ENCODE measurements around the gene GPC3.
A peak's percentile ranks its signal among the peaks of the same experiment; 100 is the strongest.

The GPC3 gene

DNA sequence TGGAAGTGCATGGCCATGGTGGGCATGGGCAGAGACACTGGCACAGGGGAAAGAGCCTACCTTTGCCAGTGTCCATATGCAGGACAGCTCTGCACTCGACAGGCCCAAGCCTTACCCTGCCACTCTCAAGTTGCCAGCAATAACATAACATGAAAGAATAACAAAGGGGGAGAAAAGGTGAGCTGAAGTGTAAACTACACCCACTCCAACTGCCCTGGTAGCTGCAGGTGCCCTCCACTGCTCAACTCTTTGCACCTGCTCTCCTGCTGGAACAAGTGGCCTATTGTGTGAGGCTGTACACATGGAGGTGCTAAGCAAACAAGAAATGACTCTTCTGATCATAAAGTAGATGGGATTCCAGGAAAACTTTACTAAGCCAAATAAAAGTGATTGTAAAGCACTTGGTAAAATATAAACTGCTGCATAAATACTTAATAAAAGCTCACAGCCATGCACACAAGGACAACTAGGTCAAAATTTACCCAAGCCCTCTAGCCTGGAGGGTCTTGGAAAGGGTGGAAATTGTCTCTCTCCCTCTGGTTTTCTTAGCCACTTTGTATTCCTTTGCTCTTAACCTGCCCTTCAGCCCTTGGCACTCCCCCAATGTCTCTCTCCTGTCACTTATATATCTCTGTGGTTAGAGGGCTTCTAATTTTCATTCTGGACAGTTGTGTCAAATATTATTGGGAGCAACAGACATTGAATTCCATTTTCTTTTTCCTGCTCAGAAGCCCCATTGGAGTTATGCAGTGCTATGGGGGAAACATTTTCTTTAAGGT lies 308.9 kb downstream of the GPC3 start:
- DNase-seq, result no peak

DNA sequence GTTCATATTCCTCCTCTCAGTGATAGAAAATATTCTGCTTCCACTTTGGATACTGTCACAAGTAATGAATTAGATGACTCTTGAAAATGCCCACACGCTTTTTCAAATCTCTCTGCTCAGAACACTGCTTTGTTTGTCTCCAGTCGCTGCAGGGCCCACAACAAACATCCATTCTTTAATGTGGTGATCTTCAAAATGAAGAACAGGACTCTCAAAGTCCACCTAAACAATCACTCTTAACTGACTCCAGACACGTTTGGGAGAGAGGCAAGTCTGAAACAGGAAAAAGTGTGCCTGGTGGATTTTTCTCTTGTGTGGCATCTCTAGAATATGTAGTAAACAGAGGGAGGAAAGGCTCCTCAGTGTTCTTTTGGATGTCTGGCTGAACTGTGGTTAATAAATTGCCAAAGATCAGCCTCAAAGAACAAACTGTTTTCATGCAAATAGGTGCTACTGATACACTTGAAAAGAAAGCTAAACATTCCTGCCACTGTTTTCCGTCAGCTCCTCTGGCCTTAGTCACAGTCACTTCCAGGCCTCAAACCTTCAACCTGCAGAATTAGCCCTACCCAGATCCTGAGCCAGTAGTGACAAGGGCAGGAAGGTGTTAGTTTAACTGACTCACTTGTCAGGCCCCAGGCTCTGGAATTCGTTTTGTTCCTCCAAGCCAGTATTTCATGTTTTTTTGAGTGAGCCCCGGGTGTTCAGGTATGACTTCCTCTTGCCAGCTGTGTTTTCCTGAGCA lies 310.5 kb downstream of the GPC3 start:
- DNase-seq, result no peak

DNA sequence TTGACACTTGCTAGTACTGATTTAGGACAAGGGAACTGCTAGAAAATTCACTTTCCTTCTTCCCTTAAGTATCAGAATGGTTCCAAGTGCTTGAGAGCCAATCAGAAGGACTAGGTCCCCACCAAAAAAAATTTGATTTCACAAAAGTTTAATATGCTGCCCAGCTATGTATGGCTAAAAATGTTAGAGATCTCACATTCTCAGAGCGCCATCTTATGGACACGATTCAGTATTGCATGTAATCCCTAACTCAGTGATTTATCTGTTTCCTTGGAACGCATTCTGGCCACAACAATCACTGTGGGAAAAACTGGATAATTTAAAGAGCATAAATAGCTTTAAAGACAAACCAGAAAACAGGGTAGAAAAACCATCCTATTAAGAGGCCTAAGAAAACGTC lies 315.0 kb downstream of the GPC3 start:
- DNase-seq, result peak; percentile 22

DNA sequence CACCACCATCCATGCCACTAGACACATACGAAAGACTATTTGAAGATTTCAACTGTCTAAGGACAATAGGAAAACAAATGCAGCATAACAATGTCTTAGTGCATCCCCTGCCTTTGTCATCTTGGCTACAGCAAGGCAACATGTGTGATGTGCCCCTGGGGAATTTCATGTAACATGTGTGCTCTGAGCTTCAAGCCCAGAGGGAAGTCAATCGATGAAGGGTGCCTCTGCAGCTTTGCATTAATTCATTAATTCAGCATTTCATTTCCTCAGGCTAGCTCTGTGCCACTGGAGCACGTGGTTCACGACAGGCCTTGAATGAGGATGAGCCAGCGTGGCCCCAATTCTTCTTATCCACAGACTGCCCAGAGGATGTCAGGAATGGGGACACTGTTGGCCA lies 316.2 kb downstream of the GPC3 start:
- DNase-seq, result no peak

DNA sequence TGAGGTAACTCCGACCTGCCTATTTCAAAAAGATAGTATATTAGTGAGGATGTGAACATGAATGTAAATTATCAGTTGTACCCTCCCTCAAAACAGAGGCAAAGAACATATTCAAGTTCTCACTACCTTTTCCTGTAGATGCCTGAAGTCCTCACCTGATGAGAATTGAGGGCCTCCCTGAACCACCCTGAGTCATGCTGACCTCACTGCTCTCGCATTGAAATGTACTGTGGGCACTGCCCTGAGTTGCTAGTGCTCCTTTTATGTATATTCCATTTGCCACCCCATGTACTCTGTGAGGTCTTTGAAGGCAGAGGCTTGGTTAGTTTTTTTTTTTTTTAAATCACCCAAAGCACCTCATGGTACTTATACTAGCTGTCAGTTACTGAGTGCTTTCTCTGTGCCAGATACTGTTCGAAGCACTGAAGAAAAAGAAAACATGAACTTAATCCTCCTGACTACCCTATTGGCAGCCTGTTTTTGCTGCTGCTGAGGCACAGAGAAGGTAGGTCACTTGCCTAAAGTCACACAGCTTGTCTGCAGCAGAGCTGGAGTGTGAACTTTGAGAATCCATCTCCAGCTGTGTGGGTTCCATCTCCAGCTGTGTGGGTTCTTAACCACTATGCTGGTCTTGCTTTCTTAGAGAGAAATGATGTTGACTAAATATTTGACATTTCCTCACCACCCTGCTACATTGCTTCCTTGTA lies 317.0 kb downstream of the GPC3 start:
- DNase-seq, result no peak

DNA sequence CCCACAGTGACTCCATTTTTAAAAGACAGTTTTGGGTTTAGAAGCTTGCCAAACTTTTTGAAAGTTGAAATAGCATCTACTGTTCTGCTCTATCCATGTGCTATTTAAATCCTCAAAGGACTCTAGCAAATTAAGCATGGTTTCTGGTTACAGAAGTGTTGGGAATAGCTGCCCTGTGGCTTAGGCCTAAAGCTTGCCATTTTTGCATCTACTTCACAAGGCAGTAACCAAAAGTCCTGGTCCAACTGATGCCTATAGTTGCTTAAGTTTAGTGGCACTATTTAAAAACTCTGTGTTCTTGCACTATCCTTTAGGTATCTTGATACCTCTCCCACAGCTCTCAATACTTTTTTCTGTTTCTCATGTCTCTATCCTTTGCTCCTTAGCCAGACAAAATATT lies 319.1 kb downstream of the GPC3 start:
- DNase-seq, result no peak

DNA sequence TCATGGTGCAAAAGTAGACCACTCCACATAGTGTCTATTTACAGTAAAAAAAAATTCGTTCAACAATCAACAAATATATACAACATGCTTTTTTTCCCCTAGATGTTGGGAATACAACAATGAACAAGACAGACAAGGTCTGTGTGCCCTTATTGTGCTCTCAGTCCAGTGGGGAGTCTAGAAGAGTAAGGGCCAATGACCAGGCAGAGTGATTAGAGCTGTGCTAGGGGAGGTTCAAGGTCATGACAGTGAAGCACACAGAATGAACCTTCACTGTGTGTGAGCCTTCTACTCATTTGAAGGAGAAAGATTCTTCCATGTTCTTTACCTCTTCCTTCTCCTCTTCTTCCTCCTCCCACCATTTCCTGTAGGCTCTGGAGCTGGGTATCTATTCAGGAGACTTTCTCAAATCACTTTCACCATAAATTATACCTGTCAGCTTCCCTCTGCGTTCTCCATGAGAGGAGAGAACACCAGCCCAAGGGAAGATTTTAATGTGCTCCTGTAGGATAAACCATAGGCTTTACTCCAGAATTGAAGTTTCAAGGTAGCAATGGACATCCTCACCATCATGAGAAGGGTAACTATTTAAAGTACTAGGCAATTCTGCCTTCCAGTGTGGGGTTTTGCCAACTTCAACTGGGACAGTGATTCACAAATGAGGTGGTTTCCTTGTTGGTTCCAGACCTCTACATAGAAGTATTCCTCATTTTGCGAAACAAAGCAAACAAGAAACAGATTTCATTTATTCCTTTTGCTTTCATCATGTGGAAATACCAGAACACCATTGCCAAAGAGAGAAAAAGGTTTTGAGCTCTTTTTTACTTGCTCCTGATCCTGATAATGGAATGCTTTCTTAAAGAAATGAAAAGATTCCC lies 323.2 kb downstream of the GPC3 start:
- DNase-seq, result no peak

DNA sequence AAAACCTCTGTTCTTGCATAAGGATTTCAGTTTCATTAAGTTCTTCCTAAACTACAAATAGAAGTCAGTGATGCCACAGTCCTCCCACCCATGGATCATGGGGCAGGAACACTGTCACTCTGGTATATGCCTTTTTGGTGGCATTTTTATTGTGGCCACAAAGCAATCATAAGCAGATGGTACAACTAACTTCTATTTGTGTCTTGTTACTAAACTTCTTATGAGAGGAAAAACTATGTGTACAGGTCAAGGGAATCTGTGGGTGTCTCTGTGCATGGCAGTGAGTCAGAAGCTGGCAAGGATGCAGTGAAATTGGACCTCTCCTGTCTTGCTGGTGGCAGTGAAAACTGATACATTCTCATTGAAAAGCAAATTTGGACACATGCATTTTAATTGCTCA lies 325.1 kb downstream of the GPC3 start:
- DNase-seq, result no peak

DNA sequence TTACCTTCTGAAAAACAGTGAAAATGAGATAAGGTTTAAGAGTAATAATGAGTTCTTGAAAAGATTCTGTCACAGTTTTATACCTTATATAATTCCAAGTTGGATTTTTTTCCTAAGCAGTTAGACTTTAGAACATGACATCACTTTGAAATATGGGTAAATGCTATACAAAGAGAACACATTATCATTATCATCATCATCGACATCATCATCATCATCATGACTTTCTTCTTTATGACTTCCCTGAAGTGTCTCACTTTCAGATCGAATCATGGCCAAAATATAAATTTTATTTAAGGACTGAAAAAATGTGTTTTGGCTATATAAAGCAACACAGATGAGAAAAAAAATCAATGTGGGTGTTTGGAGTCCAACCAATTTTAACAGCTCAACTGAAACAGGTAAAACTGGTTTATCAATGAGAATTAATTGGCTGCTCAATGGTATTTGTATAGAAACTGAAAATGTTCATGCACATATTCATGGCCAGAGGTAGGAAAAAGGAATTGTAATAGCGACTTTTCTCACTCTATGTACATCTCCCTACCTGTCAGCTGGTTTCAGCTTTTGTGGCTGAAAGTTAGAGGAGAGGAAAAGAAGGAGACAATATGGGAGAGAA lies 327.0 kb downstream of the GPC3 start:
- no peak for DNase-seq

DNA sequence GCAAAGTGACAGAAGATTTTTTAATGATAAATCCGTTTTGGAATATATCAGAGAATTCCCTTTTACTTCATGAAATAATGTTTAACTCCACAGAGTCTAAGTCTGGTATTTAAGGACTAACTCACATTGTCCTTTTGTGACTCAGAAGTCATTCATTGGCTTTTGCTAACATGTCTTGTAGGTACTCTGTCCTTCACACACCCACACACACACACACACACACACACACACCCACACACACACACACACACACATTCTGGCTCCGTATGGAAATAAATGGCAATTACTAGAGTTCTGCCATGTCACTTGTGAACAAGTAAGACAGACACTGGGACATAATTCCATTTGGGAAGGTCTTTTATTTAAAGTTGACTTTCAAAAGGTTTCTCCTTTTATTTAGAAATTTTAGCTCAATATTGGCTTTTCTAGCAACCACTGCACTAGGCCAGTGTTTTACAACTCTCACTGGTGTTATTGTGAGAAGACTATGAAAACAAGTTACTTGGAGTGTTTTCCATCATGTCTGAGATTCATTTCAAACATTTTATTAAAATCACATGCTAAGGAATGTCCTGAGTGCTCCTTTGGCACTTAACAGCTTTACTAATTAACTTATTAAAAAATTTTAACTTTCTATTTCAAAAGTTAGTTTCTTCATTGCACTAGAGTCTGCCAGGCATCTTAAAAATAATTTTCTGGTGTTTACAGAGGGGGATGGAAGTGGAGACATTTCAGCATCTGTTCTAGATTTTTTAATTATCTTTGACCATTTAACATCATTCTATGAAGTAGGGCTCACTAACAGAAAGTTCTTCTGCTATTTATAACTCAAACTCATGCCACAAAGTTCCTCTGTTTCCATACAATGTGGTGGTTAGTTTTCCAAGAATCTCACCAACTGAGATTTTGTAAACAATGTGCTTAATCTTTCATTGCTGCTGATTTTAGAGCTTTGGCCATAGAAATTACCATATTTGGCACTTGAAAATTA lies 329.8 kb downstream of the GPC3 start:
- no peak for DNase-seq

DNA sequence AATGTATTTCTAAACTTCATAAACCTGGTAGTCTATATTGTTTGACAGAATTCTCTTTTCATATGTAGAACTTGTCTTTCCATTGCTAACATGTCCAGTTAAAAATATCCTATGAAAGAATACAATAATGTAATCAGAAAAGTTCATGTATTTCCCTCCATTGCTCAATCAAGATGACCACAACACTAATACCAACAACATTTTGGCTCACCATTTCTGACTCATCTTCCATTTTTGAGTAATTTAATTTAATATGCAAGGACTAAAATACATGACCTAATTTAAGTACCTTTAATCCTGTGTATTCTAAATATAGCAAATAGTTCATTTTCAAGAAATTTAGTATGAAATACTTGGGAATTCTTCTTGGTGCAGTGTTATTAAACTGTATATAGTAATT lies 330.6 kb downstream of the GPC3 start:
- DNase-seq, result no peak

DNA sequence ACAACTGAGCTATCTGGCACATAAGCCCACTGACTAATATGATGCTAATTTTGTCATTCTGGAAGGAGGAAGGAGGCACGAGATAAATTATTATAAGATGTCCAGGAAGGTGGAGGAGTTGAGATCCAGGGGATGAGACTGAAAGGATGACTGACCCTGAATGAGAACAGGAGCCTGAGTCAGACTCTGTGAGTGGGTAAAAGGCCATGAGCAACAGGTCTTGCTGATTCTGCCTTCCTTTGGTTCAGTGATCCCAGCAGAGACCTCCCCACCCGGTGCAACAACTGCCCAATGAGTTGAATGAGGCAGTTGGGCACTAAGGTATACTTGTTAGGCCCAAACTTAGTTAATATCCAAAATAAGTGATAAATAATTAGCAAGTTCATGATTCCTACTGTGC lies 332.0 kb downstream of the GPC3 start:
- DNase-seq, result no peak

DNA sequence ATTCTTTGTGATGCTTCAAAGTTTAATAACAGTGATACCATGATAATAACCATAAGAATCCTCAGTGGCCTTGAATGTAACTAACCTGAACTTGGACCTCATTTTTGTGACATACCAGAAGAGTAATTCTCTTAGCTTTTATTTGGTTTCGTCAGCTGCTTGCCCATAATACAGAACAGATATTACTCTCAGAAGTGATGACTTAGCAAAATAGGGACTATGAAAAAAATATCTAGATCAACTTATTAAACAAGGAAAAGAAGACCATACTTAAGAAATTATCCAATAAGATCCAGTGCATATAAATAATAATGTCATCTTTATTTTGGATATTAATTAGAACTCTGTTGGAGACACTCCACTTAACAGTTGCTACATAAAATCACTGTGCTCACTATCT lies 333.2 kb downstream of the GPC3 start:
- DNase-seq, result no peak

DNA sequence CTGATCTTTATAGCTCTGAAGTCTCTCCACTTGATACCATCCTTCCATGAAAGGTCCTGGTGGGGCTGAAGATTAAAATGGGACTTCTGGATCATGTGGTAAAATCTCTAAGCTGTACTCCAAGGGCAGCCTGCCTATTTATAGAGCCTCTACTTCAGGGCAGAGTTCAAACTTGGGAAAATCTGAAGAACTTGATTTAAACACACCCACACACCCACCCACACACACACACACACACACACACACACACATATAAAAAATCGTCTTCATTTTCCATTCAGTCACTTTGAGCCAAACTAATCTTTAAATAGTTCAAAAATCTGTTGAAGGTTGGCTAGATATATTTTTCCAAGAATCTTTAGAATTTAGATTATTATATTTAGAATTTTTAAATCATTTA lies 335.2 kb downstream of the GPC3 start:
- DNase-seq, result no peak

DNA sequence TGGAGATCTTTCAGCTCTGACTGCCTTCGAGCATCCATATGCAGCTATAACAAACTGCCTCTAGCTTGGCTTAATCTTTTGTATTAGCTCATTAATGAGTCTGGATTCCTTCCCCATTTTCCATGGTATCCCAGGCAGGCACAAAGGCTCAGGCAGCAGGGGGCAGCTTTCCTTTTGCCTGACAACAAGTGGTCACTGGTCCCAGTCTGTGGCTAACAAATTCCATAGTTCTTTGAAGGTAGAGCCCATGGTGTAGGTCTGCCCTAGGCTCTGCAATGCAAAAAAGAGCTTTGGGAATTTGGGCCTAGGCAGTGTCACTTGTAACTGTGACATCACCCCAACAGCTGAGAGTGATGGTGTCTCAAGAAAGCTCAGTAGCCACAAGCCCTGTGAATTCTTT lies 335.7 kb downstream of the GPC3 start:
- no peak for DNase-seq

DNA sequence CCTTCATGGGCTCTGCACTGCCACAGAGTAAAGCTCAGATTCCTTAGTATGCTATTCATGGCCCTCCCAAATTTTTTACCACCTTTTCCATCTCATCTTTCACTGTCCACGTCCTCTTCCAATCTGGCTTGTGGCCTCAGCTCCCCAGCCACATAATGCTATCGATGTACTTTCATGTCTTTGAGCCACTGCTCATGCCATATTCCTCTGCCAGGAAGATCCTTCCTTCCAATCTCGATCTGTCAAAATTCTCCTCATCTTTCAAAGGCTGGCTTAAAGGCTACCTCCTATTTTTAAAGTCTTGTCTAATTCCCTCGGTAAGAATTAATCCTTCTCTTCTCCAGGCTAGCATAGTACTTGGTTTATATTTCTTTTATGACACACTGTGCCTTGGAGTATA lies 336.8 kb downstream of the GPC3 start:
- no peak for DNase-seq

DNA sequence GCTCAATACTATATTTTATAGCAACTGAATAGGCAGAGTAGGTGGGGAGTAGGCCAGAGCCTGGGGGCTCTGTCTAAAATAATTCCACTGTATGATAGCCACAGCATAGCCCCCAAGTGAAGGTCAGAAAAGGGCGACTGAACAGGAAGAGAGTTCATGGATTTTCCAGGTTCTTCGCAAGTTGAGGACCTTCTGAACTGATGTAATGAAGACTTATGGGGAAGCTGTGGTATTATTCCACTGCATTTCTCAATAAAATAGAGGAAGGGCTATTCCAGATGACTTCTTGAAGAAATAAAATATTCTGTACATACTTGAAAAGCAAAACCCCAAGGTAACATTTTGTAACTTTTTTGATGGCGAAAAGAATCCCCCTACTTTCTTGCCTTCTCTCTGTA lies 338.7 kb downstream of the GPC3 start:
- DNase-seq, result no peak

DNA sequence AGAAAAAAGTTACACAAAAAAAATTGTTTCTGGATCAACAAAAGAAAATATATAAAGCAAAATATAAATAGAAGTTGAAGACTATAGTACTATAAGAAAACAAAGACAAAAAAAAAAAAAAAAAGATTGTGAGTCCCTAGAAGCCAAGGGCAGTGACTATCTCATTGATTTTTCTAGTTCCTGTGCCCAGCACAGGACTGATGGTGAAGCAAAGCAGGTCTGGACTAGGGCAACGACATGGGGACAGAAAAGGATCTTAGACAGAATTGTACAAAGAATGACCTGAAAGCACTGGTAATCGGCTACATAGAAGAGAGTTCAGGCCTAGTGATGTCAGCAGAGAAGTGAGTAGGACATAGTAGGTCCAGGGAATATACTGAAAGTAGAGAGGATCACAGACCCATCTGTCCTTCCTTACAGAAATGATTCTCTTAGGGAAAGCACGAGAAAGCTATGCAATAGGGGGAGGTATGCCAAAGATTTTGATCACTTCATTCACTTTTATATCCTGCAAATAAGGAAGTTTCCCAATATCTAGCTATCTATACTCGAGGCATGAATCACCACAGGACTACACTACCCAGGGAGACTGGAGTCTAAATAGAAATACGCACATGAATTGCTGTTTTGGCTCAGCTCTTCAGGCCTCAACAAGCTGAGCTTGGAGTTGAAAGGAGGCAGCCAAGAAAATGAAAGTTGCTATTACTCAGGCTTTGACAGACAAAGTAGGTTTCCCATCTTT lies 339.2 kb downstream of the GPC3 start:
- no peak for DNase-seq

DNA sequence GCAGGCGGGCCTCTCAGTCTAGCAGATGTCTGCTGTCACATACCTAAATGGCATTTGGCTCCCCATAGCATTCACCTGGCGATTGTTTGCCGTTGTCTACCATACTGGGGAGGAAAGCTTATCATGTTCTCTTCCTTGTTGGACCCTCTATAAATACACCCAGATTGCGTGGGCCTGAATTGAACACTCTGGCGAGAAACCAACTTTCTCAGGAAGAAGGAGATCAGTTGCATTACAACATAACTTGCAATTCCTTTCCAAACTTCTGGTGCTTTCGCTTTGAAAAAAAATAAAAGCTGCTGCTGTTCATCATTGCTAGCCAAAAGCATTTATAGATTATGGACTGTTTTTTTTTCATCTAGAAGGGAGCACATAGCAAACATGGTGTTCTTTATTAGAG lies 340.1 kb downstream of the GPC3 start:
- no peak for DNase-seq

Measured in CD4-positive, alpha-beta T cell treated with Interleukin-4 for 4 hours (primary cell).